ENCODE measurements around the gene STOX1.

GRCh38 chr10:68857005-68857404 is 29.7 kb downstream of the STOX1 start:
- TF ChIP-seq CTCF (IDR thresholded peaks at IDR 0.05; ENCODE audit: insufficient read depth, low read length) = no peak
- no peak for TF ChIP-seq GABPA (IDR thresholded peaks at IDR 0.05; ENCODE audit: low read depth)

Data from HL-60 (cell line).